HG03571 (cell line): ENCODE measurements around the gene CBARP.

Source experiments
- ATAC-seq: cut with Tn5 transposase; IDR thresholded peaks from one replicate; pipeline ENCODE4 v1.9.1; 2021; ENCODE audit not compliant: unreplicated experiment

CBARP gene

GRCh38 chr19:1275260-1275975 is 37.6 kb upstream of the CBARP start, which contains the start of gene FAM174C:
FAM174C (plus strand) TSS chr19:1275530; CDS start chr19:1275550, 20 bp downstream.
- peak; percentile 63 for ATAC-seq

DNA sequence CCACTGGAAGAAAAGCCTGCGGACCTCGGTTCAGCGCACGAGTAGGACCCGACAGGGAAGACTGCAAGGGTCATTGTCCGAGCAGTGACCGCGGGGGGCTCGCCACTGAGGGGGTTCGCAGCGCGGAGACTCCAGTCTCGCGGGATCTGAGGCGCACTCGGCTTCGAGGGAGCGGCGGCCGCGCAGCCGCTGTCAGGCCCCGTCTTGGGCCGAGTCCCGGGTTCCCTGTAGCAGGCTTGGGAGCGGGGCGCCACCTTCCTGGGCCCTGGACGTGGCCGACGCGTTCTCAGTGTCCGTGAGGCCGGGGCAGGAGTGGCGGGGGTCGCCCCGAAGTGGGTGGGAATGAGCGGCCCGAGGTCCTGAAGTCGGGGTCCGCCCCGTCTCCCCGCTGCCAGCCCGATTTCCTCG is 37.1 kb upstream of the CBARP start:
- ATAC-seq = peak; percentile 2

- ATAC-seq = no peak
These were observed 36.5 kb upstream of the CBARP start for GRCh38 chr19:1274081-1274851.

DNA sequence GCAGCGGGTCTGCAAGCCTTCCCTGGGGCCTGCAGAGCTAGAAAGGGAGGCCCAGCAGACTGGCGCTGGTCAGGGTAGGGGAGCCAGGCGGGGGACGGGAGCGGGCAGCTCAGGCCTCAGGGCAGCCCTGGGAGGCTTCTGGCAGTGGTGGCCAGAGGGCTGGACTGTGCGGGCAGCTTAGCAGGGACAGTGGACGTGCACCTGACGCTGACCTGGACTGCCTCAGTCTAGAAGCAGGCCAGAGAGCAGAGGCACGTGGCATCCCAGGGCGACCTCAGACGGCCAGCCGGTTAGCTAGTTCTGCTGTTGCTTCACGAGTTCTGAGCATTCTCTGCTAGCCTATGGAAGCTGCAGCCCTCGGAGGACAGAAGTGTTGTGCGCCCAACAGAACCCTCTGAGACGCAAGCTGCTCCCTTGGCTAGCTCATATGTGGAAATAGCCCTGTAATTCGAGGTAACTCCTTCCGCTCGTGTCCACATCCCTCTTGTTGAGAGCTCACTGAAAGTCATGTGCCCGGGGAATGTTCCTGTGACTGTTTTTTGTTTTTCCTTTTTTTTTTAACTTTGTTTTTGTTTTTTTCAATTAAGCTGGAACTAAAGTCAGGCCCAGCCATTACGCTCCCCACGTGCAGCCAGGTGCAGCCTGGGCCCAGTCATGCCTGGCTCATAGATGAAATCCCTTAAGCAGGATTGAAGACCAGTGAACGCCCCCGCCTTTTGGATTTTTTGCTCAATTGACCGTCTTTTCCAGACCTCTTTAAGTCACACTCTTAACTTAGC is 35.6 kb upstream of the CBARP start:
- ATAC-seq = no peak

DNA sequence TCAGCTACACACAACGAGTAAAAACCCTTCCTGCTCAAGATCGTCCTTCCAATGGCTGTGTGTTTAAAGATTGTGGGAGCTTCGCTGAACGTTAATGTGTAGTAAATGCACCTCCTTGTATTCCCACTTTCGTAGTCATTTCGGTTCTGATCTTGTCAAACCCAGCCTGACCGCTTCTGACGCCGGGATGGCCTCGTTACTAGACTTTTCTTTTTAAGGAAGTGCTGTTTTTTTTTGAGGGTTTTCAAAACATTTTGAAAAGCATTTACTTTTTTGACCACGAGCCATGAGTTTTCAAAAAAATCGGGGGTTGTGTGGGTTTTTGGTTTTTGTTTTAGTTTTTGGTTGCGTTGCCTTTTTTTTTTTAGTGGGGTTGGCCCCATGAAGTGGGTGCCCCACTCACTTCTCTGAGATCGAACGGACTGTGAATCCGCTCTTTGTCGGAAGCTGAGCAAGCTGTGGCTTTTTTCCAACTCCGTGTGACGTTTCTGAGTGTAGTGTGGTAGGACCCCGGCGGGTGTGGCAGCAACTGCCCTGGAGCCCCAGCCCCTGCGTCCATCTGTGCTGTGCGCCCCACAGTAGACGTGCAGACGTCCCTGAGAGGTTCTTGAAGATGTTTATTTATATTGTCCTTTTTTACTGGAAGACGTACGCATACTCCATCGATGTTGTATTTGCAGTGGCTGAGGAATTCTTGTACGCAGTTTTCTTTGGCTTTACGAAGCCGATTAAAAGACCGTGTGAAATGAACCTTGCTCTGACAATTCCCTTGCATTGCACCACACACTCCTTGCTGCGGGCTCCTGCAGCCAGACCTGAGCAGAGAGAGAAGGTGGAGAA is 34.8 kb upstream of the CBARP start:
- no peak for ATAC-seq

GRCh38 chr19:1271528-1272422 is 34.0 kb upstream of the CBARP start:
- no peak for ATAC-seq

DNA sequence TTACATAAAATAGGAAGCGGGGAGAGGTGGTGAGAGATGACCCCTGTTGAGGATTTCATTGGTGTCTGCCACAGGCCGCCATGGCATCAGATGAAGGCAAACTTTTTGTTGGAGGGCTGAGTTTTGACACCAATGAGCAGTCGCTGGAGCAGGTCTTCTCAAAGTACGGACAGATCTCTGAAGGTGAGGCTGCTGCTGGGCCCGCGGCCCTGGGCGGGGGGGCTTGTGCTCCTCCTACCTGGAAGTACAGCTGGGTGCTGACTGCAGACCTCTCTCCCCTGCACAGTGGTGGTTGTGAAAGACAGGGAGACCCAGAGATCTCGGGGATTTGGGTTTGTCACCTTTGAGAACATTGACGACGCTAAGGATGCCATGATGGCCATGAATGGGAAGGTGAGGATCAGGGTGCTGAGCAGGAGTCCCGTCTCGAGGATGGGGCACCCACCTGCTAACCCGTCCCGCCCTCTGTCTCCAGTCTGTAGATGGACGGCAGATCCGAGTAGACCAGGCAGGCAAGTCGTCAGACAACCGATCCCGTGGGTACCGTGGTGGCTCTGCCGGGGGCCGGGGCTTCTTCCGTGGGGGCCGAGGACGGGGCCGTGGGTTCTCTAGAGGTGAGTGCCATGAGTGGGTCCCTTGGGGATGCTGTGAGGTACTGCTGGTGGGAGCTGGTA is 33.2 kb upstream of the CBARP start:
- no peak for ATAC-seq

DNA sequence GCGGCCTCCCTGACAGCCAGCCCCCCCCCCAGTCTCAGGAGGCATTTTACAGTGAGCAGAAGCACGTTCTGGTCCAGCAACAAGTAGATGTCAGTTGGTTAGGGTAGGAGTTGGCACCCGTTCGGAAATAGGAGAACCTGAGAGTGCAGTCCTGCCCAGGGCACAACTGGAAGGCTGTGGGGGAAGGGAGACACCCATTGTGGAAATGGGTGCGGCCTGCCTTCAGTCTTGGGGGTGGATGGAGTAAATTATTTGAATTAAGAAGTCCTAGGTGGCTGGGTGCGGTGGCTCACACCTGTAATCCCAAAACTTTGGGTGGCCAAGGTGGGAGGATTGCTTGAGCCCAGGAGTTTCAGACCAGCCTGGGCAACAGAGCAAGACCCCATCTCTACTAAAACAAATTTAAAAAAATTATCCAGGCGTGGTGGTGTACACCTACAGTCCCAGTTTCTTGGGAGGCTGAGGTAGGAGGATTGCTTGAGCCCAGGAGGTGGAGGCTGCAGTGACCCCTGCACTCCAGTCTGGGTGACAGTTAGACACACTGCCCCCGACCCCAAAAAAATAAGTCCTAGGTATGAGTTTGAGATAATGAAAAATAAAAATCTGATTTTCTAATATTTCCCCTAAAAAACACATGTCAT is 32.5 kb upstream of the CBARP start:
- no peak for ATAC-seq

GRCh38 chr19:1269478-1270212 is 31.8 kb upstream of the CBARP start:
- peak; percentile 13 for ATAC-seq

- peak; percentile 43 for ATAC-seq
These were observed 31.3 kb upstream of the CBARP start, which contains the start of gene CIRBP for GRCh38 chr19:1269065-1269477. CIRBP (plus strand) TSS chr19:1269332; CDS start chr19:1270934, 1,602 bp downstream.

DNA sequence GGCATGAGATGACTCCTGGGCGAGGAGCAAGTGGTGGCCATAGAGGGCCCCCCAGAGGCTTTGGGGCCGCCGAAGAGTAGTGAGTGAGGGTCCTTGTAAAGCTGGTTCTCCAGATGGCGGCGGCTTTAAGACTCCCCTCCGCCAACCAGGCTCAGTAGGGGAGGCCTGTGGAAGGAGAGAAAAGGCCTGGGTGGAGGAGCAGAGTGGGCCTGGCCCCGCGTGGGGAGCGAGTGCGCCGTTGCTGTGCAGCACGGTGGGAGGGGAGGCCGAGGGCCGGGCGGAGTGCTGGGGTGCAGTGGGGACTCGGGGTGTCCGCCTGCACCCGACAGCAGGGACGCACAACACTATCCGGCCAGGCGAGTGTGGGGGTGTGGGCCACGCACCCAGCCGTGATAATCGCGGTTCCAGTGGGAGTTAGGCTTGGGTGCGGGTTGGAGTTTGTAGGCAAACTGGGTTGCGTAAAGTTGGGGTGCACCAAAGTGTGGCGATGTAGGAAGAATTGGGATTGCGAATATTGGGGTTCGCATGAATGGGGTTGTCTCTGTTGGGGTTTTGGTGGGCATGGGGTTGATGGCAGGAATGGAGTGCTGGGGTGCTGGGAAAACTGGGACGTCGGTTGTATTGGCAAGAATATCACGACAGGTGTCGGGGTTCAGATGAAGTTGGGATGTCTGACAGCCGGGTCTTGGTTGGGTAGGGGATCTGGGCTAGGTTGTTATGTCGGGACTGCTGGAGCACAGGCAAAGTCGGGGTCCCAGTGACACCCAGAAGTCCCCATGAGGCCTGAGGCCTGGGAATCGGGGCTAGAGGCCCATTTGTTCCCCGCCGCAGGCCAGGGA is 30.6 kb upstream of the CBARP start:
- no peak for ATAC-seq

DNA sequence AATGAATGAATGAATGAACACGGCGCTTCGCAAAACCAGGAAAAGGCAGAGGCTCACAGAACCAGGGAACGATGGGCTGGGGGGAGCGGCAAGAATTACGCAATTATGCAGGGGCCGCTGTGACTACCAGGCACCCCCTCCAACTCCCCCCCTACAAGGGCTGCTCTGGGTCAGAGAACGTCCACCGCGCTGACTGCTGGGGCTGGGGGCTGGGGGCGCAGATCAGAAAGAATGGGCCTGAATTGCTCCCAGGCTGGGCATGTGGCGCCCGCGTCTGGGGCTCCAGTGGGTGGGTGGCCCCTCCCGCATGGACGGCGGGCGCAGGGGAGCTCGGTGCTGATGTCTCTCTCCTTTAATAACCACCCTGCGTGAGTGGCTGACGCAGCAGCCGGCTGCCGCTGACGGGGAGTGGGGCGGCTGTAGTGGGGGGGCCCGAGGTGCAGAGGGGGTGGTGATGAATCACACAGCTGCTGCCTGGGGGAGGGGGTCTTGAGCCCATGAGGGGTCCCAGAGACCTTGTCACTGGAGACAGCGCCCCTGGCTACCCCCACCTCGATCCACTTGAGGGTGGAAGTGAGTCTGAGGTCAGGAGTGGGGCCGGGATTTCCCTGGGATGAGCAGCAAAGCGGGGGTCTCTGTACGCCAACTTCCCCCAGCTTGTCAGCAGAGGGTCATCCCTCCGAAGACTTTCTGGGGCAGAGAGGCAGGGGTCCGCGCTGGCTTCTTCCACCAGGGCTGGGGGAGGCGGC is 29.8 kb upstream of the CBARP start:
- no peak for ATAC-seq

DNA sequence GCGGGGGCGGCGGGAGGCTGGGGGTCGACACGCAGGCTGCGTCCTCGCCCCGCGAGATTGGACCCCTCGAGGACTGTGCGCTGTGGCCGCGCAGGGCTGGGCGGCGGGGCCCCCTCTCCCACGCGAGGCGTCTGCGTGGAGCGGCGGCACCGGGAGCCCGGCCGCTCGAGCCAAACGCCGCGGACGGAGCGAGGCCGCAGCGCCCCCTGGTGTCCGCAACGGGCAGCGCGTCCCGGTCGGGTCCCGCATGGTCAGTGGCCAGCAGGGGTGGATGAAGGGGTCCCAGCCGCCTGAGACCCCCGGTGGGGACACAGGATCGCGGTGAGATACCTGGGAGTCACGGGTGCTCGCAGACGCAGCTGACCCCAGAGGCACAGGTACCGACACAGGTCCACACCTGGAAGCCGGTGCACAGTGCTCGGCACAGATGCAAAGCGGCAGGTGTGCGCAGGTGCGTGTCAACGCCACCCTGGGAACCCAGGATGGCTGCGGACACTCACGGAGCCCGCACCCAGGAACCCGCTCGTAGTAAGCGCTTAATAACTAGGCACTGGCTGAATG is 29.2 kb upstream of the CBARP start:
- no peak for ATAC-seq

GRCh38 chr19:1266129-1266915 is 28.5 kb upstream of the CBARP start:
- no peak for ATAC-seq

- no peak for ATAC-seq
These were observed 27.9 kb upstream of the CBARP start for GRCh38 chr19:1265615-1266128.
